ENCODE measurements around the gene GATA6. TPM values are rescaled to one million over a fixed set of nuclear protein-coding genes. Genes with fewer than 3 reads are reported as not detected.
A peak's percentile ranks its signal among the peaks of the same experiment; 100 is the strongest.

GATA6 gene
- total and polyA plus RNA-seq, 2 of the 13 experiments (the other 11 are each of a cell fraction or from before 2014, with no cell fraction given): 0.84 to 3.2 TPM

DNA sequence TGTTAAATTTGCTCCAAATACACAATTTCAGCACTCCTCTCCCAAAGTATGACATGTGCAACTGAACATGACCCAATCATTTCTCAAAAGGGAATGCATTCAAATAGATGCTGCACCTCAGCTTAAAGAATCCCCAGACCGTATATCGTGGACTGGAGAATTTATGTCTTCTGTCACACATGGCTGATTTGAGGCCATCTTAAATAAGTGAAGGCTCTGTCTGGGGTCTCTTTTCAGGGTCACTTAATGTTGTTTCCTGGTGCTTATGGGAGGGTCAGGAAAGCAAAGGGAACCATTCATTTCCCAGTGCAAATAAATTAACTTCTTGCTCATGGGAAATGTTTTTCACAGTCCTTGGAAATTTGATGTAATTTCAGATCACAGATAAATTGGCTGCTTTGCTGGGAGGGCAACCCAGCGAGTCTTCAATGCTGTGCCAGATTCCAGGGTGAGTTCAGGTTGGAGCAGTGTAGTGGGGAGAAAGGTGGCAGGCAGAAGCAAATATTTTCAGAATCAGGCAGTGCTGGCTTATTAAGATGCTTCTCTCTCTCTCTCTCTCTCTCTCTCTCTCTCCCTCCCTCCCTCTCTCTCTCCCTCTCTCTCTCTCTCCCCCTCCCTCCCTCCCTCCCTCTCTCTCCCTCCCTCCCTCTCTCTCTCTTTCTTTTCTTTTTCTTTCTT lies 34.3 kb downstream of the GATA6 start:
- H4K20me1 ChIP-seq (ENCODE audit: insufficient read depth, low read length): no peaks in the 10 kb centered on the region
- ChIA-PET POLR2A (no interaction called here), CTCF (ENCODE audit: low intra/inter-chr PET ratio, low total read pairs) (no interaction called here)
- H2AFZ ChIP-seq (ENCODE audit: low read length): no peak overlapping the region
- H3K9me3 ChIP-seq (ENCODE audit: low read length): no peaks in the 10 kb centered on the region
- FAIRE-seq (no peak), ATAC-seq (no peak), DNase-seq (ENCODE audit: low spot score) (no peak)
- peak; percentile 59 for TF ChIP-seq HNRNPK (IDR thresholded peaks at IDR 0.05; ENCODE audit: low read depth, low read length, poor library complexity, severe bottlenecking)
- no peak for TF ChIP-seq CENPT (CRISPR knock-in tag; IDR thresholded peaks at IDR 0.05; ENCODE audit: low read depth)
- in situ Hi-C loops (cut with HindIII; ENCODE audit: extremely low pct_ligation_motif_present, low pct_unique_long_range_greater_than_20kb): no loop called here
- intact Hi-C loops (cut with micrococcal nuclease; ENCODE audit: unreplicated experiment): no loop called here
- H3K79me2 ChIP-seq (ENCODE audit: insufficient read depth, low read length): no peaks in the 10 kb centered on the region
- H3K27ac ChIP-seq (ENCODE audit: extremely low read length, insufficient read depth, low read length): no peak overlapping the region
- no TSS peak for BruUV-seq (replicated peaks)
- H3K27me3 ChIP-seq (ENCODE audit: control insufficient read depth in 1 of 2, insufficient read depth in 2 of 2, low read length in 2 of 2): no peaks in the 10 kb centered on the region
- H3K4me2 ChIP-seq (ENCODE audit: low read depth, low read length): no peak overlapping the region
- 93% methylated on average over 3 of the region's 3 CpGs for WGBS (ENCODE audit: low lambda C conversion rate)
- no peaks in the 10 kb centered on the region for H3K36me3 ChIP-seq (replicated peaks in 1 of 2; ENCODE audit: control insufficient read depth in 1 of 2, insufficient read depth in 2 of 2, low read length in 2 of 2)
- H3K4me1 ChIP-seq (ENCODE audit: insufficient read depth, low read length): no peaks in the 10 kb centered on the region
- no peak overlapping the region for H3K9ac ChIP-seq (ENCODE audit: insufficient read depth, low read depth, low read length)
- H3K4me3 ChIP-seq (replicated peaks in 1 of 3; ENCODE audit: insufficient read depth in 1 of 3, low read depth in 2 of 3, low read length in 3 of 3): no peak overlapping the region

DNA sequence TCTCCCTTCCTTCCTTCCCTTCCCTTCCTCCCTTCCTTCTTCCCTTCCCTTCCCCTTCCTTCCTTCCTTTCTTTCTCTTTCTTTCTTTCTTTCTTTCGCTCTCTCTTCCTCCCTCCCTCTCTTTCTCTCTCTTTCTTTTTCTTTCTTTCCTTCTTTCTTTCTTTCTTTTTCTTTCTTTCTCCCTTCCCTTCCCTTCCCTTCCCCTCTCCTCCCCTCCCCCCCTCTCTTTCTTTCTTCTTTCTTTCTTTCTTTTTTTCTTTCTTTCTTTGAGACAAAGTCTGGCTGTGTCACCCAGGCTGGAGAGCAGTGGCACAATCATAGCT lies 34.8 kb downstream of the GATA6 start:
- CTCF ChIA-PET (ENCODE audit: low intra/inter-chr PET ratio, low total read pairs): no interaction called here
- BruUV-seq (replicated peaks): no TSS peak
- Histone ChIP-seq H3K27ac (ENCODE audit: extremely low read length, insufficient read depth, low read length) (no peak overlapping the region), H3K4me2 (ENCODE audit: low read depth, low read length) (no peak overlapping the region), H3K79me2 (ENCODE audit: insufficient read depth, low read length) (no peaks in the 10 kb centered on the region), H2AFZ (ENCODE audit: low read length) (no peak overlapping the region), H4K20me1 (ENCODE audit: insufficient read depth, low read length) (no peaks in the 10 kb centered on the region), H3K9ac (ENCODE audit: insufficient read depth, low read depth, low read length) (no peak overlapping the region), H3K9me3 (ENCODE audit: low read length) (no peaks in the 10 kb centered on the region), H3K4me3 (replicated peaks in 1 of 3; ENCODE audit: insufficient read depth in 1 of 3, low read depth in 2 of 3, low read length in 3 of 3) (no peak overlapping the region), H3K36me3 (replicated peaks in 1 of 2; ENCODE audit: control insufficient read depth in 1 of 2, insufficient read depth in 2 of 2, low read length in 2 of 2) (no peaks in the 10 kb centered on the region), H3K27me3 (ENCODE audit: control insufficient read depth in 1 of 2, insufficient read depth in 2 of 2, low read length in 2 of 2) (no peaks in the 10 kb centered on the region), H3K4me1 (ENCODE audit: insufficient read depth, low read length) (no peaks in the 10 kb centered on the region)
- ATAC-seq (no peak), DNase-seq (ENCODE audit: low spot score) (no peak), FAIRE-seq (no peak)
- POLR2A ChIA-PET: no interaction called here
- in situ Hi-C loops (cut with HindIII; ENCODE audit: extremely low pct_ligation_motif_present, low pct_unique_long_range_greater_than_20kb): no loop called here
- WGBS (ENCODE audit: low lambda C conversion rate): 84% methylated on average over 1 of the region's 1 CpG
- intact Hi-C loops (cut with micrococcal nuclease; ENCODE audit: unreplicated experiment): no loop called here
- TF ChIP-seq, protein P1, sequence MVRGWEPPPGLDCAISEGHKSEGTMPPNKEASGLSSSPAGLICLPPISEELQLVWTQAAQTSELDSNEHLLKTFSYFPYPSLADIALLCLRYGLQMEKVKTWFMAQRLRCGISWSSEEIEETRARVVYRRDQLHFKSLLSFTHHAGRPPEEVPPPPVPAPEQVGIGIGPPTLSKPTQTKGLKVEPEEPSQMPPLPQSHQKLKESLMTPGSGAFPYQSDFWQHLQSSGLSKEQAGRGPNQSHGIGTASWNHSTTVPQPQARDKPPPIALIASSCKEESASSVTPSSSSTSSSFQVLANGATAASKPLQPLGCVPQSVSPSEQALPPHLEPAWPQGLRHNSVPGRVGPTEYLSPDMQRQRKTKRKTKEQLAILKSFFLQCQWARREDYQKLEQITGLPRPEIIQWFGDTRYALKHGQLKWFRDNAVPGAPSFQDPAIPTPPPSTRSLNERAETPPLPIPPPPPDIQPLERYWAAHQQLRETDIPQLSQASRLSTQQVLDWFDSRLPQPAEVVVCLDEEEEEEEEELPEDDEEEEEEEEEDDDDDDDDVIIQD (CRISPR knock-in tag; IDR thresholded peaks at IDR 0.05; ENCODE audit: low read depth): no peak
- TF ChIP-seq TOE1 (CRISPR knock-in tag; IDR thresholded peaks at IDR 0.05): no peak
- no peak for TF ChIP-seq ZFP36L2 (CRISPR knock-in tag; IDR thresholded peaks at IDR 0.05)
- no peak for TF ChIP-seq ZFP36 (IDR thresholded peaks at IDR 0.05; ENCODE audit: borderline replicate concordance, low read depth, low read length, partially characterized antibody)
- no peak for TF ChIP-seq NFKBIZ (CRISPR knock-in tag; IDR thresholded peaks at IDR 0.05)
- TF ChIP-seq ZNF343 (CRISPR knock-in tag; IDR thresholded peaks at IDR 0.05): no peak
- TF ChIP-seq, protein P2, sequence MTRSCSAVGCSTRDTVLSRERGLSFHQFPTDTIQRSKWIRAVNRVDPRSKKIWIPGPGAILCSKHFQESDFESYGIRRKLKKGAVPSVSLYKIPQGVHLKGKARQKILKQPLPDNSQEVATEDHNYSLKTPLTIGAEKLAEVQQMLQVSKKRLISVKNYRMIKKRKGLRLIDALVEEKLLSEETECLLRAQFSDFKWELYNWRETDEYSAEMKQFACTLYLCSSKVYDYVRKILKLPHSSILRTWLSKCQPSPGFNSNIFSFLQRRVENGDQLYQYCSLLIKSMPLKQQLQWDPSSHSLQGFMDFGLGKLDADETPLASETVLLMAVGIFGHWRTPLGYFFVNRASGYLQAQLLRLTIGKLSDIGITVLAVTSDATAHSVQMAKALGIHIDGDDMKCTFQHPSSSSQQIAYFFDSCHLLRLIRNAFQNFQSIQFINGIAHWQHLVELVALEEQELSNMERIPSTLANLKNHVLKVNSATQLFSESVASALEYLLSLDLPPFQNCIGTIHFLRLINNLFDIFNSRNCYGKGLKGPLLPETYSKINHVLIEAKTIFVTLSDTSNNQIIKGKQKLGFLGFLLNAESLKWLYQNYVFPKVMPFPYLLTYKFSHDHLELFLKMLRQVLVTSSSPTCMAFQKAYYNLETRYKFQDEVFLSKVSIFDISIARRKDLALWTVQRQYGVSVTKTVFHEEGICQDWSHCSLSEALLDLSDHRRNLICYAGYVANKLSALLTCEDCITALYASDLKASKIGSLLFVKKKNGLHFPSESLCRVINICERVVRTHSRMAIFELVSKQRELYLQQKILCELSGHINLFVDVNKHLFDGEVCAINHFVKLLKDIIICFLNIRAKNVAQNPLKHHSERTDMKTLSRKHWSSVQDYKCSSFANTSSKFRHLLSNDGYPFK (CRISPR knock-in tag; IDR thresholded peaks at IDR 0.05; ENCODE audit: borderline replicate concordance): no peak
- TF ChIP-seq ZSCAN22 (CRISPR knock-in tag; IDR thresholded peaks at IDR 0.05): no peak
- no peak for TF ChIP-seq THYN1 (CRISPR knock-in tag; IDR thresholded peaks at IDR 0.05; ENCODE audit: borderline replicate concordance, low read depth)
- TF ChIP-seq, protein P3, sequence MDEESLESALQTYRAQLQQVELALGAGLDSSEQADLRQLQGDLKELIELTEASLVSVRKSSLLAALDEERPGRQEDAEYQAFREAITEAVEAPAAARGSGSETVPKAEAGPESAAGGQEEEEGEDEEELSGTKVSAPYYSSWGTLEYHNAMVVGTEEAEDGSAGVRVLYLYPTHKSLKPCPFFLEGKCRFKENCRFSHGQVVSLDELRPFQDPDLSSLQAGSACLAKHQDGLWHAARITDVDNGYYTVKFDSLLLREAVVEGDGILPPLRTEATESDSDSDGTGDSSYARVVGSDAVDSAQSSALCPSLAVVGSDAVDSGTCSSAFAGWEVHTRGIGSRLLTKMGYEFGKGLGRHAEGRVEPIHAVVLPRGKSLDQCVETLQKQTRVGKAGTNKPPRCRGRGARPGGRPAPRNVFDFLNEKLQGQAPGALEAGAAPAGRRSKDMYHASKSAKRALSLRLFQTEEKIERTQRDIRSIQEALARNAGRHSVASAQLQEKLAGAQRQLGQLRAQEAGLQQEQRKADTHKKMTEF (CRISPR knock-in tag; IDR thresholded peaks at IDR 0.05): no peak
- TF ChIP-seq ZNF790 (CRISPR knock-in tag; IDR thresholded peaks at IDR 0.05; ENCODE audit: borderline replicate concordance): no peak
